ENCODE measurements around the gene BRIP1.

The BRIP1 gene

DNA sequence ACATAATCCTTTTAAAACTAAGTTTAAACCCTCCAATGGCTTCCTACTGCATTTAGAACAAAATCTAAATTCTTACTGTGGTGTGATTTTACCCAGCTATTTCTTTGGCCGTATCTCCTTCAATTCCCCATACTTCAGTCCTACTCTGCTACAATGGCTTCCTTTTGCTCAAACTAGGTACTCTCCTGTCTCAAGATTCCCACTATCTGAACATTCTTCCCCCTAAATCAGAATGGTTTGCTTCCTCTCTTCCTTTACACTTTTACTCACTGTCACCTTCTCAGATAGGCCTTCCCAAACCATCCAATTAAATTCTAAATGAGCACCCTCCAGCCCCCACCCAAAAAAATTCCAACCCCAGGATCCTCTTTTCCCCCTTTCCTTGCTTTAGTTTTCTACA is 109.2 kb downstream of the BRIP1 start:
- no peak for ATAC-seq
- TF ChIP-seq ZFP30 (CRISPR knock-in tag; IDR thresholded peaks at IDR 0.05) = no peak
- no peak for TF ChIP-seq ZNF8 (CRISPR knock-in tag; IDR thresholded peaks at IDR 0.05)
- TF ChIP-seq, protein P1, sequence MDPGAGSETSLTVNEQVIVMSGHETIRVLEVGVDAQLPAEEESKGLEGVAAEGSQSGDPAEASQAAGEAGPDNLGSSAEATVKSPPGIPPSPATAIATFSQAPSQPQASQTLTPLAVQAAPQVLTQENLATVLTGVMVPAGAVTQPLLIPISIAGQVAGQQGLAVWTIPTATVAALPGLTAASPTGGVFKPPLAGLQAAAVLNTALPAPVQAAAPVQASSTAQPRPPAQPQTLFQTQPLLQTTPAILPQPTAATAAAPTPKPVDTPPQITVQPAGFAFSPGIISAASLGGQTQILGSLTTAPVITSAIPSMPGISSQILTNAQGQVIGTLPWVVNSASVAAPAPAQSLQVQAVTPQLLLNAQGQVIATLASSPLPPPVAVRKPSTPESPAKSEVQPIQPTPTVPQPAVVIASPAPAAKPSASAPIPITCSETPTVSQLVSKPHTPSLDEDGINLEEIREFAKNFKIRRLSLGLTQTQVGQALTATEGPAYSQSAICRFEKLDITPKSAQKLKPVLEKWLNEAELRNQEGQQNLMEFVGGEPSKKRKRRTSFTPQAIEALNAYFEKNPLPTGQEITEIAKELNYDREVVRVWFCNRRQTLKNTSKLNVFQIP (CRISPR knock-in tag; IDR thresholded peaks at IDR 0.05; ENCODE audit: borderline replicate concordance, low read depth) = no peak
- no peak for TF ChIP-seq ESRRG (CRISPR knock-in tag; IDR thresholded peaks at IDR 0.05)
- TF ChIP-seq, protein P2, sequence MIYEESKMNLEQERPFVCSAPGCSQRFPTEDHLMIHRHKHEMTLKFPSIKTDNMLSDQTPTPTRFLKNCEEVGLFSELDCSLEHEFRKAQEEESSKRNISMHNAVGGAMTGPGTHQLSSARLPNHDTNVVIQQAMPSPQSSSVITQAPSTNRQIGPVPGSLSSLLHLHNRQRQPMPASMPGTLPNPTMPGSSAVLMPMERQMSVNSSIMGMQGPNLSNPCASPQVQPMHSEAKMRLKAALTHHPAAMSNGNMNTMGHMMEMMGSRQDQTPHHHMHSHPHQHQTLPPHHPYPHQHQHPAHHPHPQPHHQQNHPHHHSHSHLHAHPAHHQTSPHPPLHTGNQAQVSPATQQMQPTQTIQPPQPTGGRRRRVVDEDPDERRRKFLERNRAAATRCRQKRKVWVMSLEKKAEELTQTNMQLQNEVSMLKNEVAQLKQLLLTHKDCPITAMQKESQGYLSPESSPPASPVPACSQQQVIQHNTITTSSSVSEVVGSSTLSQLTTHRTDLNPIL (CRISPR knock-in tag; IDR thresholded peaks at IDR 0.05; ENCODE audit: low read depth) = no peak

DNA sequence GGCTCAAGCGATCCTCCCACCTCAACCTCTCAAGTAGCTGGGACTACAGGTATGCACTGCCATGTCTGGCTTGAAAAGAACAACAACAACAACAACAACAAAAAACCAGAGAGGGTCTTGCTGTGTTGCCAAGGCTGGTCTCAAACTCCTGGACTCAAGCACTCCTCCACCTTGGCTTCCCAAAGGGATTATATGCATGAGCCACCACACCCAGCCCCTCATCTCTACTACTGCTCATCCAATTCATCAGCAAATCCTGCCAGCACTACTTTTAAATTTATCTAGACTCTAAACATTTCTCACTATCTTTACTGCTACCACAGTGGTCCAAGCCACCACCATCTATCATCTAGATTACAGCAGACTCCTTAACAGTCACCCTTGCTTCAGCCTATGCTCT is 109.6 kb downstream of the BRIP1 start:
- TF ChIP-seq ZFP30 (CRISPR knock-in tag; IDR thresholded peaks at IDR 0.05) = no peak
- TF ChIP-seq OSR1 (CRISPR knock-in tag; IDR thresholded peaks at IDR 0.05) = no peak
- TF ChIP-seq, protein P3, sequence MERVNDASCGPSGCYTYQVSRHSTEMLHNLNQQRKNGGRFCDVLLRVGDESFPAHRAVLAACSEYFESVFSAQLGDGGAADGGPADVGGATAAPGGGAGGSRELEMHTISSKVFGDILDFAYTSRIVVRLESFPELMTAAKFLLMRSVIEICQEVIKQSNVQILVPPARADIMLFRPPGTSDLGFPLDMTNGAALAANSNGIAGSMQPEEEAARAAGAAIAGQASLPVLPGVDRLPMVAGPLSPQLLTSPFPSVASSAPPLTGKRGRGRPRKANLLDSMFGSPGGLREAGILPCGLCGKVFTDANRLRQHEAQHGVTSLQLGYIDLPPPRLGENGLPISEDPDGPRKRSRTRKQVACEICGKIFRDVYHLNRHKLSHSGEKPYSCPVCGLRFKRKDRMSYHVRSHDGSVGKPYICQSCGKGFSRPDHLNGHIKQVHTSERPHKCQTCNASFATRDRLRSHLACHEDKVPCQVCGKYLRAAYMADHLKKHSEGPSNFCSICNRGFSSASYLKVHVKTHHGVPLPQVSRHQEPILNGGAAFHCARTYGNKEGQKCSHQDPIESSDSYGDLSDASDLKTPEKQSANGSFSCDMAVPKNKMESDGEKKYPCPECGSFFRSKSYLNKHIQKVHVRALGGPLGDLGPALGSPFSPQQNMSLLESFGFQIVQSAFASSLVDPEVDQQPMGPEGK (CRISPR knock-in tag; IDR thresholded peaks at IDR 0.05; ENCODE audit: borderline replicate concordance) = no peak
- no peak for TF ChIP-seq ARNTL (CRISPR knock-in tag; IDR thresholded peaks at IDR 0.05; ENCODE audit: borderline replicate concordance, low read depth)
- no peak for TF ChIP-seq ZFP3 (CRISPR knock-in tag; IDR thresholded peaks at IDR 0.05)
- TF ChIP-seq GLIS3 (CRISPR knock-in tag; IDR thresholded peaks at IDR 0.05) = no peak
- TF ChIP-seq, protein P4, sequence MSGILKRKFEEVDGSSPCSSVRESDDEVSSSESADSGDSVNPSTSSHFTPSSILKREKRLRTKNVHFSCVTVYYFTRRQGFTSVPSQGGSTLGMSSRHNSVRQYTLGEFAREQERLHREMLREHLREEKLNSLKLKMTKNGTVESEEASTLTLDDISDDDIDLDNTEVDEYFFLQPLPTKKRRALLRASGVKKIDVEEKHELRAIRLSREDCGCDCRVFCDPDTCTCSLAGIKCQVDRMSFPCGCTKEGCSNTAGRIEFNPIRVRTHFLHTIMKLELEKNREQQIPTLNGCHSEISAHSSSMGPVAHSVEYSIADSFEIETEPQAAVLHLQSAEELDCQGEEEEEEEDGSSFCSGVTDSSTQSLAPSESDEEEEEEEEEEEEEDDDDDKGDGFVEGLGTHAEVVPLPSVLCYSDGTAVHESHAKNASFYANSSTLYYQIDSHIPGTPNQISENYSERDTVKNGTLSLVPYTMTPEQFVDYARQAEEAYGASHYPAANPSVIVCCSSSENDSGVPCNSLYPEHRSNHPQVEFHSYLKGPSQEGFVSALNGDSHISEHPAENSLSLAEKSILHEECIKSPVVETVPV (CRISPR knock-in tag; IDR thresholded peaks at IDR 0.05) = no peak
- TF ChIP-seq, protein P2 (CRISPR knock-in tag; IDR thresholded peaks at IDR 0.05; ENCODE audit: low read depth) = no peak
- no peak for TF ChIP-seq ISL1 (CRISPR knock-in tag; IDR thresholded peaks at IDR 0.05)
- no peak for TF ChIP-seq RARB (CRISPR knock-in tag; IDR thresholded peaks at IDR 0.05)
- no peak for TF ChIP-seq ZNF565 (CRISPR knock-in tag; conservative IDR thresholded peaks at IDR 0.05; ENCODE audit: low read depth)
- TF ChIP-seq PPARA (CRISPR knock-in tag; IDR thresholded peaks at IDR 0.05; ENCODE audit: borderline replicate concordance) = no peak
- TF ChIP-seq BACH2 (CRISPR knock-in tag; IDR thresholded peaks at IDR 0.05; ENCODE audit: borderline replicate concordance) = no peak
- no peak for TF ChIP-seq TOX (CRISPR knock-in tag; IDR thresholded peaks at IDR 0.05; ENCODE audit: borderline replicate concordance)
- TF ChIP-seq SNAI2 (CRISPR knock-in tag; IDR thresholded peaks at IDR 0.05) = no peak
- TF ChIP-seq ZNF8 (CRISPR knock-in tag; IDR thresholded peaks at IDR 0.05) = no peak
- no peak for TF ChIP-seq TCF4 (CRISPR knock-in tag; IDR thresholded peaks at IDR 0.05; ENCODE audit: borderline replicate concordance)
- TF ChIP-seq, protein P5, sequence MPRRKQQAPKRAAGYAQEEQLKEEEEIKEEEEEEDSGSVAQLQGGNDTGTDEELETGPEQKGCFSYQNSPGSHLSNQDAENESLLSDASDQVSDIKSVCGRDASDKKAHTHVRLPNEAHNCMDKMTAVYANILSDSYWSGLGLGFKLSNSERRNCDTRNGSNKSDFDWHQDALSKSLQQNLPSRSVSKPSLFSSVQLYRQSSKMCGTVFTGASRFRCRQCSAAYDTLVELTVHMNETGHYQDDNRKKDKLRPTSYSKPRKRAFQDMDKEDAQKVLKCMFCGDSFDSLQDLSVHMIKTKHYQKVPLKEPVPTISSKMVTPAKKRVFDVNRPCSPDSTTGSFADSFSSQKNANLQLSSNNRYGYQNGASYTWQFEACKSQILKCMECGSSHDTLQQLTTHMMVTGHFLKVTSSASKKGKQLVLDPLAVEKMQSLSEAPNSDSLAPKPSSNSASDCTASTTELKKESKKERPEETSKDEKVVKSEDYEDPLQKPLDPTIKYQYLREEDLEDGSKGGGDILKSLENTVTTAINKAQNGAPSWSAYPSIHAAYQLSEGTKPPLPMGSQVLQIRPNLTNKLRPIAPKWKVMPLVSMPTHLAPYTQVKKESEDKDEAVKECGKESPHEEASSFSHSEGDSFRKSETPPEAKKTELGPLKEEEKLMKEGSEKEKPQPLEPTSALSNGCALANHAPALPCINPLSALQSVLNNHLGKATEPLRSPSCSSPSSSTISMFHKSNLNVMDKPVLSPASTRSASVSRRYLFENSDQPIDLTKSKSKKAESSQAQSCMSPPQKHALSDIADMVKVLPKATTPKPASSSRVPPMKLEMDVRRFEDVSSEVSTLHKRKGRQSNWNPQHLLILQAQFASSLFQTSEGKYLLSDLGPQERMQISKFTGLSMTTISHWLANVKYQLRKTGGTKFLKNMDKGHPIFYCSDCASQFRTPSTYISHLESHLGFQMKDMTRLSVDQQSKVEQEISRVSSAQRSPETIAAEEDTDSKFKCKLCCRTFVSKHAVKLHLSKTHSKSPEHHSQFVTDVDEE (CRISPR knock-in tag; IDR thresholded peaks at IDR 0.05) = no peak
- no peak for TF ChIP-seq ESRRG (CRISPR knock-in tag; IDR thresholded peaks at IDR 0.05)
- ATAC-seq = no peak

DNA sequence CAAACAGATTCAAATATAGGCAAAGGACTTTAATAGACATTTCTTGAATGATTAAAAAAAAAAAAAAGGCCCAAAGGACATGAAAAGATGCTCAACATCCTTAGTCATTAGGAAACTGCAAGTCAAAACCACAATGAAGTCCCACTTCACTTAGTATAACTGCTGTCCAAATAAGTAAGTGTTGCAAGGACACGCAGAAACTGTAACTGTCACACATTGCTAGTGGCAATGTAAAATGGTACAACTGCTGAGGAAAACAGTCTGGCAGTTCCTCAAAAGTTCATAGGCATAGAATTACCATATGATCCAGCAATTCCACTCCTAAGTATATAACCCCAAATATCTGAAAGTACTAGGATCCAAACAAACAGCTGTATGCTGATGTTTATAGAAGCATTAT is 112.7 kb downstream of the BRIP1 start:
- ATAC-seq = no peak
- TF ChIP-seq GLIS3 (CRISPR knock-in tag; IDR thresholded peaks at IDR 0.05) (no peak), ZC3H10 (CRISPR knock-in tag; IDR thresholded peaks at IDR 0.05) (no peak), PPARA (CRISPR knock-in tag; IDR thresholded peaks at IDR 0.05; ENCODE audit: borderline replicate concordance) (no peak), TCF4 (CRISPR knock-in tag; IDR thresholded peaks at IDR 0.05; ENCODE audit: borderline replicate concordance) (no peak), BACH2 (CRISPR knock-in tag; IDR thresholded peaks at IDR 0.05; ENCODE audit: borderline replicate concordance) (no peak), RARB (CRISPR knock-in tag; IDR thresholded peaks at IDR 0.05) (no peak), ARNTL (CRISPR knock-in tag; IDR thresholded peaks at IDR 0.05; ENCODE audit: borderline replicate concordance, low read depth) (no peak), ZNF565 (CRISPR knock-in tag; conservative IDR thresholded peaks at IDR 0.05; ENCODE audit: low read depth) (no peak), ISL1 (CRISPR knock-in tag; IDR thresholded peaks at IDR 0.05) (no peak), SNAI2 (CRISPR knock-in tag; IDR thresholded peaks at IDR 0.05) (no peak), ESRRG (CRISPR knock-in tag; IDR thresholded peaks at IDR 0.05) (no peak)
- TF ChIP-seq, protein P5 (CRISPR knock-in tag; IDR thresholded peaks at IDR 0.05) = no peak
- TF ChIP-seq, protein P3 (CRISPR knock-in tag; IDR thresholded peaks at IDR 0.05; ENCODE audit: borderline replicate concordance) = no peak

All from SK-N-SH treated with all-trans-retinoic acid at 6 μM for 48 hours (cell line).